GM12878 (cell line): ENCODE data around the gene SMIM14. TPM values are rescaled to one million over a fixed set of nuclear protein-coding genes. Genes with fewer than 3 reads are reported as not detected.

Source experiments
- ATAC-seq: fragments of 200-7000 bp; cut with Tn5 transposase; 3 replicates; pipeline ENCODE4 v1.9.1; 2020; ENCODE audit warnings: mild to moderate bottlenecking, moderate library complexity
- BruUV-seq: library from RNA; stranded (reverse); fragments of 400-500 nt; replicated peaks from 2 replicates; lab custom pipeline; 2021; lab: Mats Ljungman, UMichigan
- CTCF ChIA-PET: fragments of 300-600 bp; sonication (Branson Sonifier 250); formaldehyde crosslinking; extraction: SDS; loops from one replicate; lab custom pipeline; 2021; ENCODE audit warnings: inconsistent platforms; lab: Yijun Ruan, JAX
- POLR2A ChIA-PET: fragments of 350-600 bp; formaldehyde crosslinking; extraction: SDS; loops from one replicate; lab custom pipeline; 2021; ENCODE audit warnings: inconsistent platforms; lab: Charles Lee
- RAD21 ChIA-PET: fragments of 300-600 bp; sonication (Branson Sonifier 250); formaldehyde crosslinking; loops from one replicate; lab custom pipeline; 2023; ENCODE audit warnings: antibody characterized with exemption; ENCODE audit not compliant: unreplicated experiment; lab: Charles Lee
- SMC1A ChIA-PET: fragments of 300-600 bp; sonication (Branson Sonifier 250); formaldehyde crosslinking; loops from one replicate; lab custom pipeline; 2023; ENCODE audit not compliant: unreplicated experiment, uncharacterized antibody; lab: Charles Lee
- DNase-seq: peaks from one replicate; pipeline ENCODE4 v3.0.0-alpha.2; 2011; ENCODE audit warnings: low read depth, low spot score
- FAIRE-seq: peaks from 3 replicates; lab custom pipeline; 2011; peaks lifted over from hg19 to GRCh38; lab: Jason Lieb, UNC
- H2AFZ ChIP-seq: 2 replicates; pipeline ENCODE4 v1.6.0; 2011; ENCODE audit warnings: low read depth, low read length, control low read depth; ENCODE audit not compliant: control insufficient read depth
- H3K27ac ChIP-seq: 2 replicates; pipeline ENCODE4 v1.5.1; 2011; ENCODE audit warnings: control low read depth; ENCODE audit not compliant: control insufficient read depth, insufficient read depth
- H3K27me3 ChIP-seq, 2 experiments: replicated peaks in 1 of 2; 2 replicates each; pipeline versions ENCODE4 v1.6.0 to v1.6.1; 2011; ENCODE audit warnings: low read length in 1 of 2; ENCODE audit not compliant: control insufficient read depth in 2 of 2, insufficient read depth in 2 of 2
- H3K36me3 ChIP-seq, 2 experiments: 2 replicates each; pipeline ENCODE4 v1.5.1; 2011; ENCODE audit warnings: low read length in 1 of 2; ENCODE audit not compliant: control insufficient read depth in 2 of 2, insufficient read depth in 2 of 2
- H3K4me1 ChIP-seq: 2 replicates; pipeline ENCODE4 v1.6.1; 2011; ENCODE audit warnings: mild to moderate bottlenecking, low read length, moderate library complexity, mixed read lengths; ENCODE audit not compliant: control insufficient read depth, insufficient read depth
- H3K4me2 ChIP-seq: 2 replicates; pipeline ENCODE4 v1.6.0; 2011; ENCODE audit warnings: control low read depth; ENCODE audit not compliant: control insufficient read depth, insufficient read depth
- H3K4me3 ChIP-seq: fragments of 200-600 bp; sonication (generic); 2 replicates; pipeline ENCODE4 v1.5.1; 2016
- H3K79me2 ChIP-seq: 2 replicates; pipeline ENCODE4 v1.6.0; 2011; ENCODE audit warnings: low read length; ENCODE audit not compliant: control insufficient read depth, insufficient read depth
- H3K9ac ChIP-seq: 2 replicates; pipeline ENCODE4 v1.8.0; 2011; ENCODE audit warnings: low read length, control low read depth, mixed read lengths; ENCODE audit not compliant: control insufficient read depth, insufficient read depth
- H3K9me3 ChIP-seq: replicated peaks from 3 replicates; pipeline ENCODE4 v1.5.1; 2011; ENCODE audit warnings: mild to moderate bottlenecking, low read length; ENCODE audit not compliant: control insufficient read depth, insufficient read depth
- H4K20me1 ChIP-seq: 2 replicates; pipeline ENCODE4 v1.6.0; 2011; ENCODE audit not compliant: control insufficient read depth, insufficient read depth
- ASH2L ChIP-seq: fragments of 300-600, 200-600 bp; sonication (generic); IDR thresholded peaks from 2 replicates; pipeline ENCODE4 v1.6.1; 2017; ENCODE audit warnings: low read depth, mild to moderate bottlenecking, borderline replicate concordance
- CBX5 ChIP-seq: sonication (generic); IDR thresholded peaks from 2 replicates; pipeline ENCODE4 v1.6.1; 2016; ENCODE audit warnings: low read depth, moderate library complexity, mild to moderate bottlenecking, inconsistent platforms
- ETV6 ChIP-seq, 2 experiments: fragments of 450-650 bp in 1 of 2; IDR thresholded peaks in 1 of 2; conservative IDR thresholded peaks in 1 of 2; 2 replicates each; pipeline ENCODE4 v1.6.1; 2014; ENCODE audit warnings: antibody characterized with exemption in 1 of 2, borderline replicate concordance in 1 of 2, low read depth in 1 of 2, mild to moderate bottlenecking in 1 of 2, moderate library complexity in 1 of 2
- HCFC1 ChIP-seq: fragments of 150-350 bp; IDR thresholded peaks from 2 replicates; pipeline ENCODE4 v1.6.1; 2014; ENCODE audit warnings: low read length
- IRF4 ChIP-seq: IDR thresholded peaks from 2 replicates; pipeline ENCODE4 v1.6.1; 2011; ENCODE audit warnings: low read depth, low read length
- JUNB ChIP-seq: IDR thresholded peaks from 2 replicates; pipeline ENCODE4 v1.6.1; 2016; ENCODE audit warnings: antibody characterized with exemption, mild to moderate bottlenecking
- KAT2A ChIP-seq: conservative IDR thresholded peaks from 2 replicates; pipeline ENCODE4 v1.6.1; 2011; ENCODE audit warnings: low read depth, low read length; ENCODE audit not compliant: control insufficient read depth
- NFYA ChIP-seq: IDR thresholded peaks from 2 replicates; pipeline ENCODE4 v1.6.1; 2011; ENCODE audit warnings: low read depth, mild to moderate bottlenecking, low read length, improper control_type of control experiment, borderline replicate concordance
- PAX8 ChIP-seq: fragments of 450-650 bp; IDR thresholded peaks from 2 replicates; pipeline ENCODE4 v1.6.1; 2017; ENCODE audit warnings: mild to moderate bottlenecking, moderate library complexity
- POLR2AphosphoS5 ChIP-seq: IDR thresholded peaks from 2 replicates; pipeline ENCODE4 v1.6.1; 2011; ENCODE audit warnings: mild to moderate bottlenecking, low read length, inconsistent platforms
- RELA ChIP-seq: fragments of 450-650 bp; IDR thresholded peaks from 2 replicates; pipeline ENCODE4 v1.8.0; 2014; ENCODE audit warnings: borderline replicate concordance; ENCODE audit not compliant: partially characterized antibody
- SIX5 ChIP-seq: IDR thresholded peaks from 2 replicates; pipeline ENCODE4 v1.6.1; 2011; ENCODE audit warnings: mild to moderate bottlenecking, low read depth, low read length, moderate library complexity; ENCODE audit not compliant: severe bottlenecking
- YBX1 ChIP-seq: fragments of 450-650 bp; IDR thresholded peaks from 2 replicates; pipeline ENCODE4 v1.6.1; 2016; ENCODE audit warnings: antibody characterized with exemption
- YY1 ChIP-seq: IDR thresholded peaks from 2 replicates; pipeline ENCODE4 v1.6.1; 2011; ENCODE audit warnings: low read depth, mild to moderate bottlenecking, low read length
- ZNF274 ChIP-seq: IDR thresholded peaks from one replicate; pipeline ENCODE4 v1.8.0; 2011; ENCODE audit not compliant: insufficient read length, insufficient read depth
- ZSCAN29 ChIP-seq: fragments of 450-650 bp; IDR thresholded peaks from 2 replicates; pipeline ENCODE4 v1.6.1; 2017; ENCODE audit warnings: mild to moderate bottlenecking, moderate library complexity
- WGBS: methylation state at CpG from one replicate; pipeline ENCODE4 v1.1.6; 2016; ENCODE audit warnings: low lambda C conversion rate; ENCODE audit not compliant: insufficient replicate concordance, insufficient coverage; ENCODE audit errors: missing lambda C conversion rate; 5-methylcytosine and 5-hydroxymethylcytosine counted together
- in situ Hi-C: fragments of 300-500 bp; cut with MboI; formaldehyde crosslinking; loops from 9 replicates; pipeline ENCODE4 v1.14.3; 2018; ENCODE audit warnings: mixed read lengths
- intact Hi-C: fragments of 100-400 bp; cut with micrococcal nuclease; formaldehyde crosslinking; loops from one replicate; pipeline ENCODE4 v1.14.2; 2022; ENCODE audit not compliant: unreplicated experiment
- polyA plus RNA-seq, 11 experiments: library from polyadenylated mRNA; depleted of rRNA in 4 of 11; unstranded in 6 of 11; stranded (reverse) in 5 of 11; fragments of >200 nt; fragmentation: Nextera tagmentation in 4 of 11; fragmentation: Illumina TruSeq in 1 of 11; extraction: Ambion mirVana in 4 of 11; extraction: Trizol in 1 of 11; gene quantifications; 1 replicate in 1 of 11; 2 replicates in 10 of 11; pipeline versions ENCODE4 v1.2.1 to v1.2.3, GENCODE V29; 2011 to 2016; ENCODE audit warnings: inconsistent platforms in 2 of 11, missing spikeins in 2 of 11, low read depth in 1 of 11
- total RNA-seq, 4 experiments: library from RNA; depleted of rRNA in 3 of 4; stranded (reverse); fragments of >200 nt in 3 of 4; fragmentation: Illumina TruSeq in 1 of 4; extraction: Trizol in 1 of 4; gene quantifications; 2 replicates each; pipeline versions ENCODE4 v1.2.1 to v1.2.3, GENCODE V29; 2013 to 2021
- TF ChIP-seq, protein P1 (sequence below): IDR thresholded peaks from 2 replicates; pipeline ENCODE4 v1.6.1; 2011; ENCODE audit warnings: low read depth, mild to moderate bottlenecking, low read length, moderate library complexity, borderline replicate concordance; ENCODE audit errors: extremely low read depth
- TF ChIP-seq, protein P2 (sequence below): IDR thresholded peaks from 2 replicates; pipeline ENCODE4 v1.6.1; 2012; ENCODE audit warnings: improper control_type of control experiment, low read depth, low read length; ENCODE audit not compliant: insufficient replicate concordance
- TF ChIP-seq, protein P3 (sequence below): fragments of 450-650 bp; IDR thresholded peaks from 2 replicates; pipeline ENCODE4 v1.6.1; 2017; ENCODE audit warnings: mild to moderate bottlenecking

The SMIM14 gene
- total and polyA plus RNA-seq, 10 of the 15 experiments (the other 5 are each of a cell fraction or from before 2014, with no cell fraction given) = 125 to 671 (median 188) TPM

GRCh38 chr4:39641451-39641850 is 2.8 kb upstream of the SMIM14 start:
- Histone ChIP-seq H3K4me3 (no peak overlapping the region), H3K27ac (no peak overlapping the region), H3K9ac (no peak overlapping the region), H3K79me2 (peaks cover 12% of the 10 kb centered on the region), H3K36me3 (no peaks in the 10 kb centered on the region), H3K27me3 (no peaks in the 10 kb centered on the region), H3K4me2 (no peak overlapping the region), H3K9me3 (no peaks in the 10 kb centered on the region), H2AFZ (no peak overlapping the region), H3K4me1 (peaks cover 5% of the 10 kb centered on the region; the same call in 1 of the 2 replicates), H4K20me1 (no peaks in the 10 kb centered on the region)
- ChIA-PET CTCF (interaction anchor here (0.6 to 2.1 kb wide), 5 partner anchors 12 to 117 kb away, joined by 3 to 15 read pairs (median 5); no protein-coding TSS in a partner anchor), RAD21 (interaction anchor here (0.7 to 13.2 kb wide), 7 partner anchors 10 to 114 kb away, joined by 3 to 217 read pairs (median 4); partner anchors contain the start of gene UGDH), POLR2A (interaction anchor here (0.7 to 2.2 kb wide), 3 partner anchors 16 to 1216 kb away, joined by 4 to 7 read pairs (median 4); no protein-coding TSS in a partner anchor), SMC1A (interaction anchor here (1.2 to 7.5 kb wide), 3 partner anchors 9 to 27 kb away, joined by 3 to 85 read pairs (median 23); no protein-coding TSS in a partner anchor)
- no peak for DNase-seq
- in situ Hi-C loops (no loop called here), intact Hi-C loops (no loop called here)
- BruUV-seq = no TSS peak
- 93% methylated on average over 2 of the region's 2 CpGs for WGBS
- no peak for ATAC-seq
- no peak for FAIRE-seq
- TF ChIP-seq, protein P1, sequence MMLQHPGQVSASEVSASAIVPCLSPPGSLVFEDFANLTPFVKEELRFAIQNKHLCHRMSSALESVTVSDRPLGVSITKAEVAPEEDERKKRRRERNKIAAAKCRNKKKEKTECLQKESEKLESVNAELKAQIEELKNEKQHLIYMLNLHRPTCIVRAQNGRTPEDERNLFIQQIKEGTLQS = no peak
- no peak for TF ChIP-seq POLR2AphosphoS5
- TF ChIP-seq CBX5 = no peak
- TF ChIP-seq, protein P2, sequence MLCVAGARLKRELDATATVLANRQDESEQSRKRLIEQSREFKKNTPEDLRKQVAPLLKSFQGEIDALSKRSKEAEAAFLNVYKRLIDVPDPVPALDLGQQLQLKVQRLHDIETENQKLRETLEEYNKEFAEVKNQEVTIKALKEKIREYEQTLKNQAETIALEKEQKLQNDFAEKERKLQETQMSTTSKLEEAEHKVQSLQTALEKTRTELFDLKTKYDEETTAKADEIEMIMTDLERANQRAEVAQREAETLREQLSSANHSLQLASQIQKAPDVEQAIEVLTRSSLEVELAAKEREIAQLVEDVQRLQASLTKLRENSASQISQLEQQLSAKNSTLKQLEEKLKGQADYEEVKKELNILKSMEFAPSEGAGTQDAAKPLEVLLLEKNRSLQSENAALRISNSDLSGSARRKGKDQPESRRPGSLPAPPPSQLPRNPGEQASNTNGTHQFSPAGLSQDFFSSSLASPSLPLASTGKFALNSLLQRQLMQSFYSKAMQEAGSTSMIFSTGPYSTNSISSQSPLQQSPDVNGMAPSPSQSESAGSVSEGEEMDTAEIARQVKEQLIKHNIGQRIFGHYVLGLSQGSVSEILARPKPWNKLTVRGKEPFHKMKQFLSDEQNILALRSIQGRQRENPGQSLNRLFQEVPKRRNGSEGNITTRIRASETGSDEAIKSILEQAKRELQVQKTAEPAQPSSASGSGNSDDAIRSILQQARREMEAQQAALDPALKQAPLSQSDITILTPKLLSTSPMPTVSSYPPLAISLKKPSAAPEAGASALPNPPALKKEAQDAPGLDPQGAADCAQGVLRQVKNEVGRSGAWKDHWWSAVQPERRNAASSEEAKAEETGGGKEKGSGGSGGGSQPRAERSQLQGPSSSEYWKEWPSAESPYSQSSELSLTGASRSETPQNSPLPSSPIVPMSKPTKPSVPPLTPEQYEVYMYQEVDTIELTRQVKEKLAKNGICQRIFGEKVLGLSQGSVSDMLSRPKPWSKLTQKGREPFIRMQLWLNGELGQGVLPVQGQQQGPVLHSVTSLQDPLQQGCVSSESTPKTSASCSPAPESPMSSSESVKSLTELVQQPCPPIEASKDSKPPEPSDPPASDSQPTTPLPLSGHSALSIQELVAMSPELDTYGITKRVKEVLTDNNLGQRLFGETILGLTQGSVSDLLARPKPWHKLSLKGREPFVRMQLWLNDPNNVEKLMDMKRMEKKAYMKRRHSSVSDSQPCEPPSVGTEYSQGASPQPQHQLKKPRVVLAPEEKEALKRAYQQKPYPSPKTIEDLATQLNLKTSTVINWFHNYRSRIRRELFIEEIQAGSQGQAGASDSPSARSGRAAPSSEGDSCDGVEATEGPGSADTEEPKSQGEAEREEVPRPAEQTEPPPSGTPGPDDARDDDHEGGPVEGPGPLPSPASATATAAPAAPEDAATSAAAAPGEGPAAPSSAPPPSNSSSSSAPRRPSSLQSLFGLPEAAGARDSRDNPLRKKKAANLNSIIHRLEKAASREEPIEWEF = no peak
- no peak for TF ChIP-seq PAX8
- TF ChIP-seq ZNF274 = no peak
- no peak for TF ChIP-seq YY1
- no peak for TF ChIP-seq IRF4
- TF ChIP-seq SIX5 = no peak
- no peak for TF ChIP-seq JUNB
- TF ChIP-seq, protein P3, sequence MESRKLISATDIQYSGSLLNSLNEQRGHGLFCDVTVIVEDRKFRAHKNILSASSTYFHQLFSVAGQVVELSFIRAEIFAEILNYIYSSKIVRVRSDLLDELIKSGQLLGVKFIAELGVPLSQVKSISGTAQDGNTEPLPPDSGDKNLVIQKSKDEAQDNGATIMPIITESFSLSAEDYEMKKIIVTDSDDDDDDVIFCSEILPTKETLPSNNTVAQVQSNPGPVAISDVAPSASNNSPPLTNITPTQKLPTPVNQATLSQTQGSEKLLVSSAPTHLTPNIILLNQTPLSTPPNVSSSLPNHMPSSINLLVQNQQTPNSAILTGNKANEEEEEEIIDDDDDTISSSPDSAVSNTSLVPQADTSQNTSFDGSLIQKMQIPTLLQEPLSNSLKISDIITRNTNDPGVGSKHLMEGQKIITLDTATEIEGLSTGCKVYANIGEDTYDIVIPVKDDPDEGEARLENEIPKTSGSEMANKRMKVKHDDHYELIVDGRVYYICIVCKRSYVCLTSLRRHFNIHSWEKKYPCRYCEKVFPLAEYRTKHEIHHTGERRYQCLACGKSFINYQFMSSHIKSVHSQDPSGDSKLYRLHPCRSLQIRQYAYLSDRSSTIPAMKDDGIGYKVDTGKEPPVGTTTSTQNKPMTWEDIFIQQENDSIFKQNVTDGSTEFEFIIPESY = no peak
- no peak for TF ChIP-seq ETV6 (conservative IDR thresholded peaks at IDR 0.05 in 1 of 2, IDR thresholded peaks at IDR 0.05 in 1 of 2; ENCODE audit: borderline replicate concordance in 1 of 2, low read depth in 1 of 2)
- TF ChIP-seq RELA = no peak
- no peak for TF ChIP-seq HCFC1
- no peak for TF ChIP-seq KAT2A
- TF ChIP-seq NFYA = no peak
- TF ChIP-seq ASH2L = no peak
- no peak for TF ChIP-seq ZSCAN29
- TF ChIP-seq YBX1 = no peak
